Gastrocnemius medialis (tissue), 4 donors: ENCODE results near the gene ALKBH1.

Experiments
- CTCF ChIP-seq, 5 experiments: fragments of 450-650 bp in 3 of 5; fragments of 200-600 bp in 2 of 5; sonication (generic) in 2 of 5; IDR thresholded peaks in 4 of 5; conservative IDR thresholded peaks in 1 of 5; 1 replicate in 4 of 5; 2 replicates in 1 of 5; pipeline ENCODE4 v1.5.1; 2016 to 2019; ENCODE audit warnings: antibody characterized with exemption in 5 of 5, mild to moderate bottlenecking in 3 of 5, moderate library complexity in 3 of 5
- POLR2A ChIP-seq, 2 donors: fragments of 450-650 bp; IDR thresholded peaks; one replicate each; pipeline ENCODE4 v1.6.1; 2017; ENCODE audit warnings: antibody characterized with exemption in 2 of 2, mild to moderate bottlenecking in 2 of 2, moderate library complexity in 2 of 2

- TF ChIP-seq CTCF (IDR thresholded peaks at IDR 0.05 in 4 of 5, conservative IDR thresholded peaks at IDR 0.05 in 1 of 5) (no peak), POLR2A (IDR thresholded peaks at IDR 0.05) (no peak)
Observed at GRCh38 chr14:77625360-77625759, 82.5 kb downstream of the ALKBH1 start.
